HG02642 (cell line): ENCODE measurements around the gene TMEM170B.

Source experiments
- ATAC-seq: cut with Tn5 transposase; IDR thresholded peaks from one replicate; pipeline ENCODE4 v1.9.1; 2021; ENCODE audit warnings: mild to moderate bottlenecking; ENCODE audit not compliant: unreplicated experiment, poor library complexity

Gene TMEM170B

GRCh38 chr6:11580686-11581405, 43.3 kb downstream of the TMEM170B start:
- no peak for ATAC-seq

GRCh38 chr6:11584244-11584643, 46.7 kb downstream of the TMEM170B start:
- ATAC-seq: no peak

- ATAC-seq: no peak
Measured at GRCh38 chr6:11585426-11586016, 48.0 kb downstream of the TMEM170B start.

GRCh38 chr6:11586117-11586516, 48.6 kb downstream of the TMEM170B start:
- no peak for ATAC-seq

GRCh38 chr6:11586536-11586935, 49.0 kb downstream of the TMEM170B start:
- no peak for ATAC-seq

- ATAC-seq: no peak
Measured at GRCh38 chr6:11589261-11589660, 51.7 kb downstream of the TMEM170B start.

- ATAC-seq: no peak
Measured at GRCh38 chr6:11592294-11592906, 54.9 kb downstream of the TMEM170B start.

- ATAC-seq: no peak
Measured at GRCh38 chr6:11593096-11593495, 55.5 kb downstream of the TMEM170B start.

- no peak for ATAC-seq
Measured at GRCh38 chr6:11595903-11596302, 58.4 kb downstream of the TMEM170B start.

- no peak for ATAC-seq
Measured at GRCh38 chr6:11596640-11597237, 59.2 kb downstream of the TMEM170B start.

GRCh38 chr6:11598687-11599086, 61.1 kb downstream of the TMEM170B start:
- ATAC-seq: no peak

GRCh38 chr6:11600251-11600650, 62.7 kb downstream of the TMEM170B start:
- no peak for ATAC-seq

GRCh38 chr6:11601776-11602605, 64.4 kb downstream of the TMEM170B start:
- no peak for ATAC-seq

- no peak for ATAC-seq
Measured at GRCh38 chr6:11604215-11604614, 66.7 kb downstream of the TMEM170B start.

GRCh38 chr6:11604836-11605506, 67.4 kb downstream of the TMEM170B start:
- no peak for ATAC-seq

GRCh38 chr6:11605507-11605905, 68.0 kb downstream of the TMEM170B start:
- ATAC-seq: no peak

GRCh38 chr6:11606332-11606731, 68.8 kb downstream of the TMEM170B start:
- no peak for ATAC-seq

GRCh38 chr6:11607383-11607782, 69.8 kb downstream of the TMEM170B start:
- no peak for ATAC-seq

GRCh38 chr6:11608600-11609323, 71.2 kb downstream of the TMEM170B start:
- no peak for ATAC-seq
